Measurements from ENCODE around the gene GTF2H1. TPM values are rescaled to one million over a fixed set of nuclear protein-coding genes. Genes with fewer than 3 reads are reported as not detected.

The GTF2H1 gene
- total RNA-seq, 1 experiment from 2014 or later = 39.4 TPM

GRCh38 chr11:18282626-18283025 lies 39.7 kb upstream of the GTF2H1 start:
- WGBS (ENCODE audit: extremely low coverage, insufficient read length, low lambda C conversion rate) = no CpG with 5 or more reads among the region's 2 CpGs
- H3K18ac ChIP-seq (ENCODE audit: insufficient read length, low read depth, low read length) = no peak overlapping the region

More at GRCh38 chr11:18282626-18283025, 39.7 kb upstream of the GTF2H1 start:
- Histone ChIP-seq H2AFZ (ENCODE audit: low read length) (no peak overlapping the region), H3K79me2 (ENCODE audit: insufficient read depth, low read length) (no peaks in the 10 kb centered on the region), H2BK15ac (ENCODE audit: low read depth, low read length) (no peak overlapping the region), H3K4ac (ENCODE audit: low read depth, low read length) (no peak overlapping the region), H4K91ac (ENCODE audit: insufficient read length, low read depth, low read length) (no peak overlapping the region), H3K14ac (ENCODE audit: insufficient read depth, low read length) (no peak overlapping the region), H4K5ac (ENCODE audit: insufficient read length, low read depth, low read length) (no peak overlapping the region), H3K4me2 (ENCODE audit: insufficient read depth, insufficient read length, low read length) (no peak overlapping the region), H2BK5ac (ENCODE audit: insufficient read length, low read length) (no peak overlapping the region), H3K4me1 (ENCODE audit: insufficient read depth, low read length) (no peaks in the 10 kb centered on the region), H4K20me1 (ENCODE audit: control insufficient read depth, insufficient read depth, insufficient read length) (no peaks in the 10 kb centered on the region), H3K79me1 (ENCODE audit: insufficient read depth, low read depth, low read length, poor library complexity, severe bottlenecking) (no peaks in the 10 kb centered on the region), H3K27me3 (ENCODE audit: insufficient read depth, low read length) (no peaks in the 10 kb centered on the region), H3K27ac (ENCODE audit: insufficient read length, low read depth, low read length) (no peak overlapping the region), H3K9me3 (ENCODE audit: control insufficient read depth, low read depth, low read length) (no peaks in the 10 kb centered on the region), H3K9ac (ENCODE audit: extremely low read depth, insufficient read length, low read length) (no peak overlapping the region), H3T11ph (ENCODE audit: low read length) (no peak overlapping the region), H3K56ac (ENCODE audit: insufficient read length, low read depth, low read length) (no peak overlapping the region), H2BK20ac (ENCODE audit: low read depth, low read length, poor library complexity, severe bottlenecking) (no peak overlapping the region), H3K23ac (ENCODE audit: insufficient read length, low read depth, low read length) (no peak overlapping the region), H4K8ac (replicated peaks; ENCODE audit: insufficient read length, low read depth, low read length) (no peak overlapping the region), H3K23me2 (ENCODE audit: insufficient read length, low read depth, low read length, poor library complexity, severe bottlenecking) (no peaks in the 10 kb centered on the region), H2BK12ac (ENCODE audit: insufficient read length, low read depth, low read length) (no peak overlapping the region), H2BK120ac (ENCODE audit: low read depth, low read length, poor library complexity, severe bottlenecking) (no peak overlapping the region), H2AK5ac (ENCODE audit: insufficient read length, low read length) (no peak overlapping the region)
- Mint-ChIP-seq H3K4me1 (no peaks in the 10 kb centered on the region), H3K36me3 (ENCODE audit: insufficient read depth in 1 of 3, low read depth in 3 of 3) (peaks cover 33 to 64% (median 64%) of the 10 kb centered on the region in 3 experiments; a peak in 6 of 7 replicates), H3K27me3 (ENCODE audit: low read depth) (no peaks in the 10 kb centered on the region), H3K4me3 (no peak overlapping the region), H3K9me3 (no peaks in the 10 kb centered on the region), H3K27ac (no peak overlapping the region)
- no peak for DNase-seq
- TF ChIP-seq CTCF (conservative IDR thresholded peaks at IDR 0.05) = no peak

All from H9 (cell line).